HCT116 (cell line): Measurements from ENCODE around the gene ADIPOR1. TPM values are rescaled to one million over a fixed set of nuclear protein-coding genes. Genes with fewer than 3 reads are reported as not detected.
"Not testable (repeated sequence)": the region's sequence is repeated elsewhere in the genome, so short reads cannot be mapped to it uniquely, and the experiment has no call there.

ENCODE experiments used
- ATAC-seq: fragments of 200-7000 bp; cut with Tn5 transposase; 2 replicates; pipeline ENCODE4 v1.9.1; 2020; ENCODE audit warnings: mild to moderate bottlenecking, moderate library complexity
- BruUV-seq: library from RNA; stranded (reverse); fragments of 400-500 nt; replicated peaks from 2 replicates; lab custom pipeline; 2021; lab: Mats Ljungman, UMichigan
- CTCF ChIA-PET: fragments of 300-600 bp; sonication (Branson Sonifier 250); formaldehyde crosslinking; loops from one replicate; lab custom pipeline; 2021; ENCODE audit warnings: antibody characterized with exemption; lab: Charles Lee
- POLR2A ChIA-PET: fragments of 300-600, 350-600 bp; sonication (Branson Sonifier 250); formaldehyde crosslinking; loops from one replicate; lab custom pipeline; 2021; ENCODE audit warnings: antibody characterized with exemption; lab: Charles Lee
- RAD21 ChIA-PET, 2 experiments: fragments of 300-600 bp; sonication (Branson Sonifier 250); formaldehyde crosslinking; loops; one replicate each; lab custom pipeline; 2023; ENCODE audit warnings: low total read pairs in 2 of 2; ENCODE audit not compliant: uncharacterized antibody in 2 of 2, unreplicated experiment in 2 of 2, low non-redundant PET in 1 of 2; lab: Charles Lee
- DNase-seq: peaks from one replicate; pipeline ENCODE4 v3.0.0-alpha.2; 2010; ENCODE audit warnings: low read depth, low spot score
- H2AFZ ChIP-seq: fragments of 200-600 bp; shearing (Covaris generic), sonication (generic); 2 replicates; pipeline ENCODE4 v1.6.1; 2017; ENCODE audit warnings: low read depth, mixed run types, mixed read lengths, antibody characterized with exemption, low read length; ENCODE audit not compliant: poor library complexity, severe bottlenecking
- H3K27ac ChIP-seq: 2 replicates; pipeline ENCODE4 v1.5.1; 2012; ENCODE audit warnings: low read depth, low read length
- H3K27me3 ChIP-seq: fragments of 200-600 bp; sonication (generic); 2 replicates; pipeline ENCODE4 v1.6.1; 2016; ENCODE audit warnings: mixed run types, low read length, mixed read lengths; ENCODE audit not compliant: insufficient read depth
- H3K36me3 ChIP-seq, 2 experiments: fragments of 200-500 bp in 1 of 2; fragments of 200-600 bp in 1 of 2; sonication (Bioruptor generic) in 1 of 2; sonication (generic) in 1 of 2; 2 replicates each; pipeline versions ENCODE4 v1.5.1 to v1.6.1; 2014 to 2016; ENCODE audit warnings: low read length in 2 of 2, inconsistent platforms in 1 of 2, mixed read lengths in 1 of 2, mixed run types in 1 of 2; ENCODE audit not compliant: insufficient read depth in 2 of 2, control insufficient read depth in 1 of 2
- H3K4me1 ChIP-seq, 2 experiments: fragments of 200-600 bp in 1 of 2; sonication (generic) in 1 of 2; 2 replicates each; pipeline versions ENCODE4 v1.5.1 to v1.6.1; 2012 to 2017; ENCODE audit warnings: low read length in 2 of 2, inconsistent platforms in 1 of 2, mild to moderate bottlenecking in 1 of 2, mixed read lengths in 1 of 2, mixed run types in 1 of 2, moderate library complexity in 1 of 2; ENCODE audit not compliant: insufficient read depth in 2 of 2, control insufficient read depth in 1 of 2
- H3K4me2 ChIP-seq: fragments of 200-600 bp; sonication (generic); 2 replicates; pipeline ENCODE4 v1.6.1; 2017; ENCODE audit warnings: mixed run types, low read length, mixed read lengths
- H3K4me3 ChIP-seq, 2 experiments: fragments of 200-600 bp in 1 of 2; sonication (generic) in 1 of 2; replicated peaks in 1 of 2; 2 replicates each; pipeline ENCODE4 v1.5.1; 2011 to 2016; ENCODE audit warnings: low read length in 2 of 2, control low read depth in 1 of 2, low read depth in 1 of 2, mild to moderate bottlenecking in 1 of 2, mixed read lengths in 1 of 2, mixed run types in 1 of 2
- H3K79me2 ChIP-seq: fragments of 200-600 bp; sonication (generic); 2 replicates; pipeline ENCODE4 v1.6.1; 2017; ENCODE audit warnings: mild to moderate bottlenecking, mixed run types, low read length, moderate library complexity, mixed read lengths; ENCODE audit not compliant: insufficient read depth
- H3K9ac ChIP-seq: fragments of 200-600 bp; sonication (generic); 2 replicates; pipeline ENCODE4 v1.6.1; 2016; ENCODE audit warnings: low read length, mixed read lengths
- H3K9me2 ChIP-seq: fragments of 200-600 bp; sonication (generic), shearing (Covaris generic); 2 replicates; pipeline ENCODE4 v1.6.1; 2017; ENCODE audit warnings: mixed run types, mild to moderate bottlenecking, moderate library complexity; ENCODE audit not compliant: insufficient read depth
- H3K9me3 ChIP-seq, 2 experiments: fragments of 200-500 bp in 1 of 2; fragments of 200-600 bp in 1 of 2; sonication (Bioruptor generic) in 1 of 2; sonication (generic) in 1 of 2; 2 replicates each; pipeline ENCODE4 v1.6.1; 2014 to 2017; ENCODE audit warnings: low read length in 2 of 2, mixed read lengths in 2 of 2, inconsistent platforms in 1 of 2, low read depth in 1 of 2, mild to moderate bottlenecking in 1 of 2, mixed run types in 1 of 2, moderate library complexity in 1 of 2; ENCODE audit not compliant: control insufficient read depth in 1 of 2, insufficient read depth in 1 of 2
- H4K20me1 ChIP-seq: fragments of 200-600 bp; sonication (generic), shearing (Covaris generic); 2 replicates; pipeline ENCODE4 v1.6.1; 2017; ENCODE audit warnings: mixed run types, mild to moderate bottlenecking, moderate library complexity; ENCODE audit not compliant: insufficient read depth
- CBX3 ChIP-seq: IDR thresholded peaks from 2 replicates; pipeline ENCODE4 v1.6.1; 2012; ENCODE audit warnings: low read depth
- FOSL1 ChIP-seq: IDR thresholded peaks from 2 replicates; pipeline ENCODE4 v1.6.1; 2012; ENCODE audit warnings: low read depth
- TCF7L2 ChIP-seq: IDR thresholded peaks from 2 replicates; pipeline ENCODE4 v1.7.0; 2011; ENCODE audit warnings: borderline replicate concordance, inconsistent platforms; ENCODE audit not compliant: insufficient read depth, insufficient read length; ENCODE audit errors: extremely low read depth
- intact Hi-C: fragments of 100-400 bp; cut with micrococcal nuclease; formaldehyde crosslinking; loops from 2 replicates; pipeline ENCODE4 v1.10.0; 2022
- total RNA-seq: library from RNA; stranded (reverse); gene quantifications from one replicate; pipeline ENCODE4 v1.2.1, GENCODE V29; 2021; ENCODE audit not compliant: unreplicated experiment
- TF ChIP-seq, protein P1 (sequence below), 3 experiments: fragments of 200-600 bp in 1 of 3; sonication (generic) in 1 of 3; IDR thresholded peaks in 2 of 3; conservative IDR thresholded peaks in 1 of 3; 2 replicates each; pipeline ENCODE4 v1.5.1; 2012 to 2017; ENCODE audit warnings: low read depth in 2 of 3, low read length in 2 of 3, antibody characterized with exemption in 1 of 3, borderline replicate concordance in 1 of 3, control low read depth in 1 of 3, mild to moderate bottlenecking in 1 of 3, mixed read lengths in 1 of 3, mixed run types in 1 of 3, moderate library complexity in 1 of 3; ENCODE audit not compliant: insufficient read depth in 1 of 3

The ADIPOR1 gene
- total RNA-seq, 1 experiment from 2014 or later: 89.8 TPM

DNA sequence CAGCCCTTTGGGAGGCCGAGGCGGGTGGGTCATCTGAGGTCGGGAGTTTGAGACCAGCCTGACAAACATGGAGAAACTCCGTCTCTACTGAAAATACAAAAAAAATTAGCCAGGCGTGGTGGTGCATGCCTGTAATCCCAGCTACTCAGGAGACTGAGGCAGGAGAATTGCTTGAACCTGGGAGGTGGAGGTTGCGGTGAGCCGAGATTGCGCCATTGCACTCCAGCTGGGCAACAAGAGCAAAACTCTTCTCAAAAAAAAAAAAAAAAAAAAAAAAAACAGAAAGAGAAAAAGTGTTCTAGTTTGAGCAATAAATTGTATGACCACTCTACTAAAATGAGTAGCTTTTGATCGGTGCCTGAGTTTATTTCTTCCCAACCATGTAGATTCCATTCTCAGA is 28.0 kb upstream of the ADIPOR1 start:
- not testable (repeated sequence) for H3K9me2 ChIP-seq, DNase-seq

DNA sequence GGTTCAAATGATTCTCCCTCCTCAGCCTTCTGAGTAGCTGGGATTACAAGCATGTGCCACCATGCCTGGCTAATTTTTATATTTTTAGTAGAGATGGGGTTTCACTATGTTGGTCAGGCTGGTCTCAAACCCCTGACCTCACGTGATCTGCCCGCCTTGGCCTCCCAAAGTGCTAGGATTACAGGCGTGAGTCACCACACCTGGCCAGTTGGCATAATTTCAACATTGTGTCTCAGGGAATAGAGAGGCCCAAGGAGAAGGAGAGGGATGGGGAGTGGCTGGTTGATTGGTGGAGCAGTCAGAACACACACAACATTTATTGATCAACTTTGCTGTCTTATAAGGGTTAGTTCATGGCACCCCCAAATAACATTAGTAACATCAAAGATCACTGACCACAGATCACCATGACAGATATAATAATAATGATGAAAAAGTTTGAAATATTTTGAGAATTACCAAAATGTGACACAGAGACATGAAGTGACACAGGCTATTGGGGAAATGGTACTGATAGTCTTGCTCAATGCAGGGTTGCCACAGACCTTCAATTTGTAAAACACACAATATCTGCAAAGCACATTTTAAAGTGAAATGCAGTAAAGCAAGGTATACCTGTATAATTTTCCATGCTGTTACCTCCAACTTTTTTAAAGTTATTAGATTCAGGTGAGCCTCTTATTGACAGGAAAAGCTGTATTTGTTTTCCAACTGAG is 24.8 kb upstream of the ADIPOR1 start:
- Histone ChIP-seq H3K4me3 (no peak overlapping the region), H3K9me3 (no peaks in the 10 kb centered on the region), H3K79me2 (no peaks in the 10 kb centered on the region), H3K27ac (no peak overlapping the region), H2AFZ (peak overlapping the region; percentile 91), H3K4me2 (peak overlapping the region; percentile 33; the same call in 1 of the 2 replicates), H3K36me3 (no peaks in the 10 kb centered on the region), H3K9ac (no peak overlapping the region), H3K4me1 (peaks cover 4 to 8% of the 10 kb centered on the region in 2 experiments; a peak in 3 of 4 replicates), H4K20me1 (no peaks in the 10 kb centered on the region), H3K27me3 (no peaks in the 10 kb centered on the region; the same call in 1 of the 2 replicates), H3K9me2 (no peaks in the 10 kb centered on the region)
- ChIA-PET CTCF (no interaction called here), POLR2A (no interaction called here), RAD21 (no interaction called here)
- intact Hi-C loops: no loop called here
- ATAC-seq: peak; percentile 83
- BruUV-seq: no TSS peak
- TF ChIP-seq FOSL1 (peak; percentile 39; the same call in 1 of the 2 replicates), CBX3 (peak; percentile 59), TCF7L2 (no peak)
- TF ChIP-seq, protein P1, sequence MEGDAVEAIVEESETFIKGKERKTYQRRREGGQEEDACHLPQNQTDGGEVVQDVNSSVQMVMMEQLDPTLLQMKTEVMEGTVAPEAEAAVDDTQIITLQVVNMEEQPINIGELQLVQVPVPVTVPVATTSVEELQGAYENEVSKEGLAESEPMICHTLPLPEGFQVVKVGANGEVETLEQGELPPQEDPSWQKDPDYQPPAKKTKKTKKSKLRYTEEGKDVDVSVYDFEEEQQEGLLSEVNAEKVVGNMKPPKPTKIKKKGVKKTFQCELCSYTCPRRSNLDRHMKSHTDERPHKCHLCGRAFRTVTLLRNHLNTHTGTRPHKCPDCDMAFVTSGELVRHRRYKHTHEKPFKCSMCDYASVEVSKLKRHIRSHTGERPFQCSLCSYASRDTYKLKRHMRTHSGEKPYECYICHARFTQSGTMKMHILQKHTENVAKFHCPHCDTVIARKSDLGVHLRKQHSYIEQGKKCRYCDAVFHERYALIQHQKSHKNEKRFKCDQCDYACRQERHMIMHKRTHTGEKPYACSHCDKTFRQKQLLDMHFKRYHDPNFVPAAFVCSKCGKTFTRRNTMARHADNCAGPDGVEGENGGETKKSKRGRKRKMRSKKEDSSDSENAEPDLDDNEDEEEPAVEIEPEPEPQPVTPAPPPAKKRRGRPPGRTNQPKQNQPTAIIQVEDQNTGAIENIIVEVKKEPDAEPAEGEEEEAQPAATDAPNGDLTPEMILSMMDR (IDR thresholded peaks at IDR 0.05 in 2 of 3, conservative IDR thresholded peaks at IDR 0.05 in 1 of 3; ENCODE audit: borderline replicate concordance in 1 of 3, insufficient read depth in 1 of 3, low read depth in 2 of 3, low read length in 2 of 3): no peak
- DNase-seq: no peak

More for the DNA sequence above, 28.0 kb upstream of the ADIPOR1 start:
- H3K4me3 ChIP-seq, H3K4me2 ChIP-seq, POLR2A ChIA-PET, H3K27ac ChIP-seq, CTCF ChIA-PET, H4K20me1 ChIP-seq, H3K36me3 ChIP-seq, intact Hi-C loops, H3K4me1 ChIP-seq, H3K9ac ChIP-seq, H3K79me2 ChIP-seq, ATAC-seq, H3K9me3 ChIP-seq, H2AFZ ChIP-seq, BruUV-seq, H3K27me3 ChIP-seq: not testable (repeated sequence)
- RAD21 ChIA-PET: interaction anchor here in 1 of 2 experiments (0.7 kb wide), 1 partner anchor 40 kb away, joined by 5 read pairs; no protein-coding TSS in a partner anchor
